ENCODE data around the gene DDB1. TPM values are rescaled to one million over a fixed set of nuclear protein-coding genes. Genes with fewer than 3 reads are reported as not detected.

DDB1 gene
- total RNA-seq, 4 donors from 2014 or later: 175 to 215 (median 189) TPM

- peaks cover 0 to 38% of the 10 kb centered on the region in 2 donors for H3K36me3 ChIP-seq
- intact Hi-C loops (cut with DNase I; ENCODE audit: low total_unique reads): no loop called here
- H3K4me3 ChIP-seq: no peak overlapping the region
- H3K27ac ChIP-seq: peak overlapping the region in 1 of 4 donors; percentile 32
- in situ Hi-C loops (cut with MboI; ENCODE audit: low sequenced_read_pairs in 4 of 4): no loop called here
- H3K4me1 ChIP-seq: peaks cover 16 to 20% of the 10 kb centered on the region in 2 donors
- ATAC-seq (peak; percentile 45 to 68), DNase-seq (peak; percentile 20 to 23)
- peaks cover 0 to 9% (median 7%) of the 10 kb centered on the region in 3 donors for H3K27me3 ChIP-seq
- TF ChIP-seq, protein P1, sequence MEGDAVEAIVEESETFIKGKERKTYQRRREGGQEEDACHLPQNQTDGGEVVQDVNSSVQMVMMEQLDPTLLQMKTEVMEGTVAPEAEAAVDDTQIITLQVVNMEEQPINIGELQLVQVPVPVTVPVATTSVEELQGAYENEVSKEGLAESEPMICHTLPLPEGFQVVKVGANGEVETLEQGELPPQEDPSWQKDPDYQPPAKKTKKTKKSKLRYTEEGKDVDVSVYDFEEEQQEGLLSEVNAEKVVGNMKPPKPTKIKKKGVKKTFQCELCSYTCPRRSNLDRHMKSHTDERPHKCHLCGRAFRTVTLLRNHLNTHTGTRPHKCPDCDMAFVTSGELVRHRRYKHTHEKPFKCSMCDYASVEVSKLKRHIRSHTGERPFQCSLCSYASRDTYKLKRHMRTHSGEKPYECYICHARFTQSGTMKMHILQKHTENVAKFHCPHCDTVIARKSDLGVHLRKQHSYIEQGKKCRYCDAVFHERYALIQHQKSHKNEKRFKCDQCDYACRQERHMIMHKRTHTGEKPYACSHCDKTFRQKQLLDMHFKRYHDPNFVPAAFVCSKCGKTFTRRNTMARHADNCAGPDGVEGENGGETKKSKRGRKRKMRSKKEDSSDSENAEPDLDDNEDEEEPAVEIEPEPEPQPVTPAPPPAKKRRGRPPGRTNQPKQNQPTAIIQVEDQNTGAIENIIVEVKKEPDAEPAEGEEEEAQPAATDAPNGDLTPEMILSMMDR (IDR thresholded peaks at IDR 0.05 in 4 of 5, conservative IDR thresholded peaks at IDR 0.05 in 1 of 5): no peak
- no peak for TF ChIP-seq POLR2A (IDR thresholded peaks at IDR 0.05)
- H3K9me3 ChIP-seq: no peaks in the 10 kb centered on the region
Measured at GRCh38 chr11:61297746-61298145, 35.2 kb downstream of the DDB1 start.

- in situ Hi-C loops (cut with MboI; ENCODE audit: low sequenced_read_pairs in 4 of 4): no loop called here
- Histone ChIP-seq H3K9me3 (no peaks in the 10 kb centered on the region), H3K4me3 (no peak overlapping the region), H3K27ac (peak overlapping the region in 1 of 4 donors; percentile 32), H3K27me3 (peaks cover 0 to 9% (median 7%) of the 10 kb centered on the region in 3 donors), H3K36me3 (peaks cover 0 to 34% of the 10 kb centered on the region in 2 donors), H3K4me1 (peaks cover 16 to 20% of the 10 kb centered on the region in 2 donors)
- no peak for ATAC-seq
- TF ChIP-seq, protein P1 (IDR thresholded peaks at IDR 0.05 in 4 of 5, conservative IDR thresholded peaks at IDR 0.05 in 1 of 5): no peak
- no peak for TF ChIP-seq POLR2A (IDR thresholded peaks at IDR 0.05)
- intact Hi-C loops (cut with DNase I; ENCODE audit: low total_unique reads): no loop called here
- DNase-seq: no peak
Measured at GRCh38 chr11:61297341-61297740, 35.6 kb downstream of the DDB1 start.

DNA sequence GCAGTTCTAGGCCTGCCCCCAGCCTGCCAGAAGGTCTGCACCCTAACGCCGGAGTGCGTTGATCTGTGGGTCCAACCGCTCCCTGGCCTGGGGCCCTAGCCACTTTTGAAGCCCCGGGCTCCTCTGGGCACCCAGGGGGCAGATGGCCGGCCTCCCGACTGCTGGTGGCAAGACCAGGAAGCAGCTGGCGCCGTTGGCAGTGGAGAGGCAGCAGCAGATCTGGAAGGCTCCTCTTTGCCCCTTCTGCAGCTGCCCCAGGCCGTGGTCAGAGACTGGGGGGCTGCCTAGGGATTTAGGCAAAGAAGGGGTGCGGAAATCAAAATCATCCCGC, 37.3 kb downstream of the DDB1 start:
- no peak for ATAC-seq
- Histone ChIP-seq H3K9me3 (no peaks in the 10 kb centered on the region), H3K36me3 (peaks cover 0 to 16% of the 10 kb centered on the region in 2 donors), H3K27me3 (peaks cover 0 to 9% (median 7%) of the 10 kb centered on the region in 3 donors), H3K4me1 (peaks cover 16 to 20% of the 10 kb centered on the region in 2 donors), H3K27ac (no peak overlapping the region), H3K4me3 (peak overlapping the region; percentile 45 to 72 (median 57))
- DNase-seq: no peak
- intact Hi-C loops (cut with DNase I; ENCODE audit: low total_unique reads): no loop called here
- in situ Hi-C loops (cut with MboI; ENCODE audit: low sequenced_read_pairs in 4 of 4): no loop called here
- TF ChIP-seq POLR2A (IDR thresholded peaks at IDR 0.05): no peak
- TF ChIP-seq, protein P1 (IDR thresholded peaks at IDR 0.05 in 4 of 5, conservative IDR thresholded peaks at IDR 0.05 in 1 of 5): no peak

DNA sequence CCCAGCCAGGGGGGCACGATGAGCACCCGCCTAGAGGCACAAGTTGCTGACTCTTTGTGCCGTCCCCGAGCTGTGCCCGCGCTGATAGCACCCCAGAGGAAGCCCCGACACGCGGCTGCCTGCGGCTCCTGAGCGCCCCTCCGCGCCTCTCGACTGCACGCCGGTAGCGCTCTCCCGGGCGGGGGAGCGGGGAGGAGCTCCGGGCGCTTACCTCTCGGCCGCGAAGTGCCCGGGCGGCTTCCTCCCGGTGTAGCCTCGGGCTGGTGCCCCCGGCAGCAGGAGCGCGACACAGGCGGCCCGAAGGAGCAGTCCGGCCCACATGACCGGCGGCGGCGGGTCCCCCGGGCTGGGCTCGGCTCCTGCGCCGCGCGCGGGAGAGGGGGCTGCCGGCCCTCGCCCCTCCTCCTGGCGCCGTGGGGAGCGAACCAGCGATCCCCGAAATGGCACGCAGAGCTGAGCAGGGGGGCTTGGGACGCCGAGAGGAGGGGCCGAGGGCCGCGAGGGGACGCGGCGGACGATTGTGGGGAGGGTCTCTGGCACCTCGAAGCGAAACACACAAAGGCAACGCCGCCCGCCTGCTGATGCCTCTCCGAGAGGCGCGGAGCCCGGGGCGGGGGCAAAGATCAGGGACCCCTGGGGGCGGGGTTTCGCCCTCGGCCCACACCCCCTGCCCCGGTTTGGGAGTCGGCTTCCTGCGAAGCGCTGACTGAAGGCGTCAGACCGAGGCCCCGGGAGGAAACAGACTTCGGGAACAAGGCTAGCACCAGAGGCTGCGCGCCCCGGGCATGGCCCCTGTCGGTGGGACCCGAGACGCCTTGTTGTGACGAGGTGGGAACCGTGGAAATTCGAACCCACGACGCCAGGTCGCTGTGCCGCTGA, 37.9 kb downstream of the DDB1 start, which contains the start of gene VWCE:
TSS of gene VWCE (minus strand) at position 600 of the 879 bp plus-strand sequence. CDS start at position 321, 279 bp downstream.
- intact Hi-C loops (cut with DNase I; ENCODE audit: low total_unique reads): no loop called here
- TF ChIP-seq, protein P1 (IDR thresholded peaks at IDR 0.05 in 4 of 5, conservative IDR thresholded peaks at IDR 0.05 in 1 of 5): no peak
- no peak for TF ChIP-seq POLR2A (IDR thresholded peaks at IDR 0.05)
- Histone ChIP-seq H3K9me3 (no peaks in the 10 kb centered on the region), H3K36me3 (peaks cover 0 to 10% of the 10 kb centered on the region in 2 donors), H3K4me3 (peak within 1 kb of the TSS; percentile 45 to 72 (median 57)), H3K27ac (no peak within 1 kb of the TSS), H3K4me1 (peaks cover 16 to 20% of the 10 kb centered on the region in 2 donors), H3K27me3 (peaks cover 0 to 9% (median 7%) of the 10 kb centered on the region in 3 donors)
- DNase-seq: peak in 1 of 2 donors; percentile 16
- in situ Hi-C loops (cut with MboI; ENCODE audit: low sequenced_read_pairs in 4 of 4): no loop called here
- peak; percentile 20 to 39 for ATAC-seq

Measured in gastrocnemius medialis (tissue), 4 donors.